NB4 (cell line): ENCODE results near the gene HSPA4.

Experiments
- DNase-seq: peaks from one replicate; pipeline ENCODE4 v3.0.0; 2010; ENCODE audit warnings: low read depth
- H3K4me3 ChIP-seq: one replicate; pipeline ENCODE4 v1.5.1; 2011; ENCODE audit warnings: mild to moderate bottlenecking, low read depth, low read length, moderate library complexity
- MAX ChIP-seq: IDR thresholded peaks from 2 replicates; pipeline ENCODE4 v1.6.1; 2011; ENCODE audit warnings: low read depth, low read length
- MYC ChIP-seq: IDR thresholded peaks from 2 replicates; pipeline ENCODE4 v1.6.1; 2011; ENCODE audit warnings: low read depth, low read length
- POLR2A ChIP-seq: IDR thresholded peaks from 2 replicates; pipeline ENCODE4 v1.6.1; 2011; ENCODE audit warnings: mild to moderate bottlenecking; ENCODE audit not compliant: insufficient read length; ENCODE audit errors: extremely low read depth
- TF ChIP-seq, protein P1 (sequence below): IDR thresholded peaks from one replicate; pipeline ENCODE4 v1.5.1; 2012; ENCODE audit warnings: low read depth, low read length

The HSPA4 gene

GRCh38 chr5:133145436-133146170 is 93.8 kb downstream of the HSPA4 start:
- no peak overlapping the region for H3K4me3 ChIP-seq
- DNase-seq, result no peak
- no peak for TF ChIP-seq MYC
- no peak for TF ChIP-seq POLR2A
- TF ChIP-seq MAX, result no peak
- TF ChIP-seq, protein P1, sequence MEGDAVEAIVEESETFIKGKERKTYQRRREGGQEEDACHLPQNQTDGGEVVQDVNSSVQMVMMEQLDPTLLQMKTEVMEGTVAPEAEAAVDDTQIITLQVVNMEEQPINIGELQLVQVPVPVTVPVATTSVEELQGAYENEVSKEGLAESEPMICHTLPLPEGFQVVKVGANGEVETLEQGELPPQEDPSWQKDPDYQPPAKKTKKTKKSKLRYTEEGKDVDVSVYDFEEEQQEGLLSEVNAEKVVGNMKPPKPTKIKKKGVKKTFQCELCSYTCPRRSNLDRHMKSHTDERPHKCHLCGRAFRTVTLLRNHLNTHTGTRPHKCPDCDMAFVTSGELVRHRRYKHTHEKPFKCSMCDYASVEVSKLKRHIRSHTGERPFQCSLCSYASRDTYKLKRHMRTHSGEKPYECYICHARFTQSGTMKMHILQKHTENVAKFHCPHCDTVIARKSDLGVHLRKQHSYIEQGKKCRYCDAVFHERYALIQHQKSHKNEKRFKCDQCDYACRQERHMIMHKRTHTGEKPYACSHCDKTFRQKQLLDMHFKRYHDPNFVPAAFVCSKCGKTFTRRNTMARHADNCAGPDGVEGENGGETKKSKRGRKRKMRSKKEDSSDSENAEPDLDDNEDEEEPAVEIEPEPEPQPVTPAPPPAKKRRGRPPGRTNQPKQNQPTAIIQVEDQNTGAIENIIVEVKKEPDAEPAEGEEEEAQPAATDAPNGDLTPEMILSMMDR, result no peak

- TF ChIP-seq MAX, result no peak
- TF ChIP-seq MYC, result no peak
- TF ChIP-seq POLR2A, result no peak
- TF ChIP-seq, protein P1, result no peak
- no peak for DNase-seq
- H3K4me3 ChIP-seq, result no peak overlapping the region
Measured at GRCh38 chr5:133147411-133147810, 95.6 kb downstream of the HSPA4 start.

DNA sequence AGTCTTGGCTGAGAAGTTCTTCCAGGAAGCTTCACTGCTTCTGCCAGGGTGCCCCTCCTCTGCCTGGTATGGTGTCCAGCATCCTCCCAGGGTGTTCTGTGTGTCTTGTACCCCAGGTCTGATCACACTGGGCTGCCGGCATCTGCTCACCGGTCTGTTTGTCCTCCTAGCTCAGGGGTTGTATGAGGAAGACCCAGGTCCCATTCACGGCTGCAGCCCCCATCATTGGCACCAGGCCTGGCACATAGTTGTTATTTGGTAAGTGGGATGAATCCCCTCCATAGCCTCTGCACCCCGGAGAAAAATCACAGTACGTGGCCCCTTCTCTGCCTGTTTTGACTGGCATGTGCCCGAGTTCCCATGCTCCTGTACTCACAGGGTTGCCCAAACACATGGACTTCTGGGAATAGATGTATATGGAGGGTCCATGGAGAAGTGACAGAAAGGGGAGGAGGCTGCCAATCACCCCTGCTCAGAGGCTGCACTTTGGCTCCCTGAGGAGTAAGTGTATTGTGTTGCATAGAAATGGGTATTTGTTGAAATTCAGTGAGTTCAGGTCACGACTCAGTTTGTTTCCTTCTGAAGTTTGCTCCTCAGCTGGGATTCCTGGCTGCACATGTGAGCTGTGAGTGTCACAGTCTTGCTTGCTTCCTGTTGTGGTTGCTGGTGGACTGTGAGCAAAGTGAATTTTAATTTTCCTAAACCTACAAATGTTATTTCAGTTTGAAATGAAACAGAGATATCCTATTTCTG is 96.2 kb downstream of the HSPA4 start:
- no peak overlapping the region for H3K4me3 ChIP-seq
- no peak for DNase-seq
- TF ChIP-seq, protein P1, result no peak
- TF ChIP-seq POLR2A (no peak), MAX (no peak), MYC (no peak)

DNA sequence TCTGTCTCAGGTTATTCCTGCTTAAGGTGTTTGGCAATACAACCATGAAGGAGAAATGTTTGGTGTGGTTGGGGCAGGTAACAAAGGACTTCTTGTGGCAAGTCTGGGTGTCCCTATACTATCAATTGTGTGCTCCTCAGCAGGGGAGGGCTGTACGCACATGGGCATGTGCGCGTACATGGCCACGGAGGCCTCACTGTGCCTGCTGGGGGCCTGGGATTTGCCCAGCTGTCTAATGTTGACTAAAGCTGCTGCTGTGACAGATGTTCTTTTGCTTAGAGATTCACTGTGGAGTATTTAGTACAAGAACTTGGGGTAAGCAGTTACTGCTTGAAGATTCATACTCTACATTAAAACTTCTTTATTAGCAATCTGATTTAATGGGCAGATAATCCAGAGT is 97.5 kb downstream of the HSPA4 start:
- TF ChIP-seq MYC (no peak), POLR2A (no peak), MAX (no peak)
- TF ChIP-seq, protein P1, result no peak
- no peak overlapping the region for H3K4me3 ChIP-seq
- DNase-seq, result no peak

GRCh38 chr5:133150909-133151544 is 99.2 kb downstream of the HSPA4 start:
- no peak overlapping the region for H3K4me3 ChIP-seq
- DNase-seq, result no peak
- TF ChIP-seq MAX, result no peak
- TF ChIP-seq, protein P1, result no peak
- no peak for TF ChIP-seq POLR2A
- no peak for TF ChIP-seq MYC
